Activated T-cell treated with anti-CD3 and anti-CD28 coated beads, Interleukin-2, amount 50 U/mL, for 48 hours (primary cell): ENCODE measurements around the gene IRS4.

Source experiments
- DNase-seq, 2 experiments: peaks; one replicate each; pipeline ENCODE4 v3.0.0-alpha.2; 2020

Gene IRS4

DNA sequence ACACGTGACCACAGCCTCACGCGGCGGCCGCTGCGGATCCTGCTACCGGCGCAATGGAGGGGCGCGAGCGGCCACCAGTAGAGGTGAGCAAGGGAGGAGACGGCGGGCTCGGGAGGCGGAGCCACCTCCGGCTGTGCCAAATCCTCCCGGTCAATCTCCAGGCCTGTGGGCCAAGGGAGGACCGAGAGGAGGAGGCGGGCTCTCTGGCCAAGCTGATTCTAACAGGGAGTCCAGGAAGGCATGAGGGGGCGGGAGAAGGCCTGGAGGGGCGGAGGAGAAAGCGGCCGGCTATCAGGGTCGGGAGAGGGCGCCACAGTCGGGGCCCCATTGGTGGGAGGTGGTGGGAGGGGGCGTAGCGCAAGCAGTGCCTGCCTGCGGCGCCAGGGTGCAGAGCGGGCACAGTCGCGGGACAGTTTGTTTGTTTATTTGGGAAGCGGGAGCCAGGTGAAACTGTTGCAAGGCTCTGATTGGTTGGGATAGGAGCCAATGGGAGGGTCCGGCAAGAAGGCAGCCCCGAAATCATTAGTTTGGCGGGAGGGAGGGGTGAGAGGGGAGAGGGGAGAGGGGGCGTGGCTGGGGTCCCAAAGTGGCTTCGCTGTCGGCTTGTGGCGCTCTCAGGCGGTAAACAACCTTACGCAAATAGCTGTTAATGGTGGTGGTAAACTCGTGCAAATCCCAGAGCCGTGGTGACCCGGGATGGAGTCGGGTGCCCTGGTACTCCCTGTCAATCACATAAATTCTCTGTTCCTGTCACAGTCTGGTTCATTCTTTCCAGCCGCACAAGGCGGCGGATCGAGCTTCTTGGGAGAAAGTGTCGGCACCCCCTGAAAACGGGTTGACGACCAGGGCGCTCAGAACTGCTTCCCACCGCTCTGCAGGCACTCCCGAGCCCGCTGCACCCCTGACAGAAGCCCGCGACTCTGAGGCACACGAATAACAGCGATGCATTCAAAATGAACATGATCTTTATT, at the start of gene IRS4:
TSS of gene IRS4 (minus strand) at position 55 of the 971 bp plus-strand sequence.
- no peak for DNase-seq

DNA sequence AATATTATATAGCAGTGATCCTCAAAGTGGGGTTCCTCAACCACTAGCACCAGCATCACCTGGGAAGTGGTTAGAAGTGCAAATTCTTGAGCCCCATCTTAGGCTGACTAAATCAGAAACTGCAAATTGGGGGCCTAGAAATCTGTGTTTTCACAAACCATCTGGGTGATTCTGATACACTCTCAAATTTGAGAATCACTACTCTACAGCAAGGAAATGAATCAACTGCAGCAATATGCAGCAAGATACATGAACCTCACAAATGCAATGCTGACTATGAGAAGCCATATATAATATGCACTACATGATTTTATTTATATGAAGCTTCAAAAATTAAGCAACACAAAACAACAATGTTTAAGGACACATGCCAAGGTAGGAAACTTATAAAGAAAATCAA, 36.2 kb upstream of the IRS4 start:
- DNase-seq: no peak

DNA sequence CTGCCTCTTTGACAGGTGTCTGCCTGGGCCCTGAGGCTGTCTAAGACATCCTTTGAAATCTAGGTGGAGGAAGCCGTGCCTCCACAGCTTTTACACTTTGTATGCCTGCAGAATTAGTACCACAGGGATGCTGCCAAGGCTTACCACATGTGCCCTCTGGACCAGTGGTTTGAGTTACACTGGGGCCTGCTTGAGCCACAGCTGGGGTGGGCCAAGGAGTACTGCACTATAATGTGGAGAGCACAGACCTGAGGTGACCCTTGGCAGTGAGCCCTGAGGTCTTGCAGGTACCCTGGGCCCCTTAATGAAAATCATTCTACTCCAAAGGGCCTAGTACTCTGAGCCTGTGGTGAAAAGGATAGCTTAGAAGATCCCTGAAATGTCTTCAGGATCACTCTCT, 27.2 kb upstream of the IRS4 start:
- no peak for DNase-seq

- DNase-seq: no peak
Observed at GRCh38 chrX:108740299-108740774, 4.0 kb upstream of the IRS4 start.

DNA sequence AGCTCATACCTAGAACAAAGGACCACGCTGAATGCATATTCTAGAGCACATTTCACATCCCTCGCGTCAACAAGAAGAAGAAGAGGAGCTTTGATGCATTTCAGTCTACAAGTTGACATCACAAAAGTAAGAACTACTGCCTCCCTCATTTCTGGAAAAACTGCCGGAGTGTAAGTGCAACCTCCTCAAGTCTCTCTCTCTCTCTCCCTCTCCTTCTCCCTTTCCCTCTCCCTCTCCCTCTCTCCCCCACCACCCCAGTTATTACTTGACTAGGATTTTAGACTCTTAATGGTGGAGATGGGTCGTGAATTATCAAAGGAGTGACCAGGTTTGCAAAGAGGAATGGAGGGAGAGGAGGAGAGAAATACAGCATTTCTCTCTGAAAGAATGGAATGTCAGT, 1.4 kb upstream of the IRS4 start:
- no peak for DNase-seq

DNA sequence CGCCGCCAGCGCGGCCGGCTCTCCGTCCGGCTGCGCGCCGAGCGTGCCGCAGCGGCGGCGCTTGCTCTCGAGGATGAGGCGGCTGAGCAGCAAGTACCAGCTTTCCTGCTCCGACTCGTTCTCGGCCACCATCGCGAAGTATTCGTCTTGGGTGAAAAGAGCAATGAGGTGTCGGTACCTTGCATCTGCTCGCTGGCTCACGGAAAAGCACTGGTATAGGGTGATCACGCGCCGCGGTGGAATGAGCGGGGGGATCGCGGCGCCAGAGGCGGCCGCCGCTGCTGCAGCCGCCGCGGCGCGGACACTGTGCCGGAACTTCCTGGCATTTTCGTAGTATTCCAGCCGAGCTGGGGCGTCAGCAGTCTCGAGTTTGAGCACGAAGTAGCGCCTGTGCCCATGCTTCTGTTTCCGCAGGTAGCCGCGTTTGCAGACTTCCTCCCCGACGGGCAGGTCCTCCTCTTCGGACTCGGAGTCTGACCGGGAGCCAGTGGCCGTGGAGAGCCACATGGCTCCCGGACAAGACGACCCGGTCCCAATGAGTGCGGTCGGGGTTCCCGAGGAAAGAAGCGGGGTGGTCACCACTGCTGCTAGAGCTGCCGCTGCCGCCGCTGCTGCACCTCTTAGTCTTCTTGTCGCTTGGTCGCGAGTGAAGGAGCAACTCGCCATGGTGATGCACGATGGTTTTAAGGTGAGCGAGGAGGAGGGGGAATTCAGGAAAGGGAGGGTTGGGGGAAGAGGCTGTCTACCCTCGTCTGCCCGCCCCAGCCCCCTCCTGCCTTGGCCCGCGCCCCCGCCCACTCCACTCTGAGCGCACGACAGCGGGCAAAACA, 469 bp downstream of the IRS4 start:
- no peak for DNase-seq

DNA sequence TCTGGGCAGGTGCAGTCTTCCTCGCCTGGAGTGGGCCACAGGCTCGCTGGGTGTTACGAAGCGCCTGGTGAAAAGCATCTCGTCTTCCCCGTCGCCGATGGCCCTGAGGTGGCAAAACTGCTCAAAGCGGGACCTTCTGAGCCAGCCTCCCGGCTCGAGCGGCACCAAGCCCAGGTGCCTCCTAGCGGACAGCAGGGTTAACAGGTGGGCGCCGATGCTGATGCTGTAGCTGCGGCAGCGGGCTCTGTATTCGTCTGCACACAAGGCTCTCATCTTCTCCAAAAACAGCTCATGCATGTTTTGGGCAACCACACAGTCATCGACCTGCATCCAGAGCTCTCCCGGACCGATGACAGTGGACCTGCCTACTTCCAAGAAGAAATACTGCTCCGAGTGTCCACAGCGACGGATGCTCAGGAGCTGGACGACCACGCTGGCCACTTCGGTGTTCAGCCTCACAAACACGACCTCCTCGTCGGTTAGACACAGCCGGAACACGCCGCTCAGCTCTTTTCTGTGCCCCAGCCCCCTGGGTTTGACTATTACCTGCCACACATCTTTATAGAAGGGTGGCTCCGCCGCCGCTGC, 1.2 kb downstream of the IRS4 start:
- DNase-seq: no peak

DNA sequence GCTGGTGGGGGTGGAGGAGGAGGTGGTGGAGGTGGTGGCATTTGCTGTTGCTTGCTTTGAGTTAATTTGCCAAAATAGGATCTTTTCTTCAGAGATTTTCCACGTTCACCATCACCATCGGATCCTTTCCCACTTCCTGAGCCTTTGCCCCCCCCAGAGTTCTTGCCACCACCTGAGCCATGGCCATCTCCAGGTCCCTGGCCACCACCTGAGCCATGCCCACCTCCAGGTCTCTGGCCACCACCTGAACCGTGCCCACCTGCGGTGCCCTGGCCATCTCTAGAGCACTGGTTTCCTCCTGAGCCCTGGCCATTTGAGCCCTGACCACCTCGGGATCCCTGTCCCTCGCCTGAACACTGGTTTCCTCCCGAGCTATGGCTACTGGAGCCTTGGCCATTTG, 1.9 kb downstream of the IRS4 start:
- DNase-seq: no peak

DNA sequence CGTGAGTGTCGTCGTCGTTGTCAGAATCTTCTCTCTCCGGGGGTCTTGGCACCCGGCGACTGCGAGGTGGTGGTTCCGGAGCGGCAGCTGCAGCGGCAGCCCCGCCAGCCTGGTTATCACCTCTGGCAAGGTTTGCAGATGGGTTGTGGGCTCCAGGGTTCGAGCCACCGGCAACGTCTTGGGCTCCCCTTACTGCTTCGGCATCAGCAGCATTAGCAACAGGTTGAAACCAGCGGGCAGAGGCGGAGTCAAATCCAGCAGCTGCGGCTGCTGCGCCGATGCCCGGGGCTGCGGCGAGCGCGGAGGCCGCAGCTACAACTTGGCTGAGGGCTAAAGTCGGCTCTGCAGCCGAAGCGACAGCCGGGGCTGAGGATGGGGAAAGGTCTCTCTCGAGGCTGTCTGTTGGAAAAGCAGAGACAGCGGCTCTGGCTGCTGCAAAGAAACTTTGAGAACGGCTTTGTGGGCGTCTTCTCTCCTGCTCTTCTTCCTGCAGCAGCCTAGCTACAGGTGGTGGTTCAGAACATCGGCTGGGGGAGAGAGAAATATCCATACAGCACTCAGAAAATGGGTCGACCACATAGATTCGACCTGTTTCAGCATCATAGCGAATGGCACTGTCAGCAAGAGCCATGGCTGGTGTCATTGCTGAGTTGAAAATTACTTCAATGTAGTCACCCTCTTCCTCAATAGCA, 3.6 kb downstream of the IRS4 start:
- DNase-seq: no peak

DNA sequence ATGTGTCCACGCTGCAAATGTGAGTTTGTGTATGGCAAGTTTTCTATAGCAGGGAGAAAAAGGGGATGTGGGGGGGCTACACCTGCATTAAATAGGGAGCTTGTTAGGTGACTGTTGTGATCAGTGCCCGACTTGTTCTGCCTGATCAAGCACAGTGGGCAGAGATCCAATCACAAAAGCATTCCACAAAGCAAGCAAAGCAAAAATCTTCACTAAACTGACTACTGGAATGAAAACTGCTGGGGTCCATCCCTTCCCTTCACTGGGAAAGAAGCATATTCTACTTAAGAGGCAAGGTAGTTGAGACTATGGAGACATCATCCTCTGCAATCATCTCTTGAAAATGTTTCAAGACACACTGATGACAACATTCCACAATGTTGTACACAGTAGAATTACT, 5.2 kb downstream of the IRS4 start:
- DNase-seq: no peak

DNA sequence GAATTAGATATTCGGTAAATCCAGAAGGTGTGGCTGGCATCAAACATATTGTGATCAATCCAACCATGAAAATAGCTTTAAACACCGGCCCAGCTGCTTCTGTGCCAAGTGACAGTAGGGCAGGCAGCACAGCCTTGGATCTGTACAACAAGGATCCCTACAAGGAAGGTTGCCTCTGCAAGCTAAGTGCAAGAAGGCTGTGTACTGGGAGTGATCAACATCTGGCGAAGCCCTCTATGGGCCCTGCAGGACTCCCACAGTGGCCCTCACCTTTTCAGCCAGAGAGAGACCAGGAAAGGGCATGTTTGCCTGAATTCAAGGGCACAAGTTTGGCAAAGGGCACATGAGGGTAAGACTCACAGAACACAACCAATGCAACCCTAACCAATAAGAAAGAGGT, 9.6 kb downstream of the IRS4 start:
- DNase-seq: no peak

GRCh38 chrX:108722561-108722960, 13.8 kb downstream of the IRS4 start:
- DNase-seq: no peak

DNA sequence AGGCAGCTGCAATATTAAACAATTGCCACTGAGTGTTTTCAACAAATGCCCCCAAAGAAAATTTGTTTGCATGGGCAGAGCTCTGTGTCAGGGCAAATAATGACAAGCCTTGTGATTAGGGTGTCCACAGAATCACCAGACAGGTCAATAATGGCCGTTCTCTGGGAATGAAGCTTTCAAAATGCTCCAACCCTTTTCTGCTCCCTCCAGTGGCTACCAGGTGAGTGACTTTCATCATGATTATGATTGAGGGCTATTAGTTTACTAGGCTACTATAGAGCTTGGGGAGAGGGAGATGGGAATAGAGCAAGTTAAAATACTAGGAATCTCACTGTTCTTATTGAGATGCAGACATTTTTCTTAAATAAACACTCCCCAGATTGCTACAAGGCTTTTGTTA, 23.5 kb downstream of the IRS4 start:
- DNase-seq: no peak

- no peak for DNase-seq
Observed at GRCh38 chrX:108704839-108705238, 31.5 kb downstream of the IRS4 start.

DNA sequence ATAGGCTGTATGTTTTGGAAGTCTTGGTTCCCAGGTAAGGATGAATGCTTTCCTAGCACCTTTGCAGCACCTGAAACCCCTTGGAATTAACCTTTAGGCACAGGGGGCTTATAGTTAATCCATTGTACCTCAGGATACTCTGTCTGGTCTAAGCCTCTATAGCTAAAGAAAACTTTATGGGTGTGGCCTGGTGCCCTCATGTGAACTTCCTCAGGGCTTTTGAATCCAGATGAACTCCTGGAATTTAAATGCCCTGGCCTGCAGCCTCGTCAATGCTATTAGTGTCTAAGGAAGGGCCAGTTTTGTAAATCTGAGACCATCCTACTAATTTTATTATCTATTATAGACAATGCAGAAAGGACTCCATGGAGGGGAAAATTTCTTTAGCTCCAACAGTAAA, 33.8 kb downstream of the IRS4 start:
- DNase-seq: no peak

GRCh38 chrX:108701633-108702032, 34.7 kb downstream of the IRS4 start:
- no peak for DNase-seq

DNA sequence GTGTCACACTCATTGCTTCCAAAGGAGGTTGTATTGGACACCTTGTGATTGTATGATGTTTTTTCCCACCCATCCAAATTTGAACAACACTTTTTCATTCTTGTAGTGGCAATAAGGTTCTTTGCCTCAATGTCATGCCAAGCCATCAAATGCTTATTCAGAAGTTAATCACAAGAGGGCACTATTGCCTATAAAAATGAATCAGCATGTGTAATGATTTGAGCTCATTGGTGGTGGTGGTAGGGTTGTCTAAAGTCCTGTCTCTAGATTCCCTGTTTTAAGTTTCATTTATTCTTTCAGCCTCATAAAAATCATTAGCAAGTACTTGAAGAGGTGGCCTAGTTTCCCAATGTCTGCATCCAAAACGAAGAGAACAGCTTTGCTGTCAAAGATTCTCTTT, 37.0 kb downstream of the IRS4 start:
- no peak for DNase-seq

DNA sequence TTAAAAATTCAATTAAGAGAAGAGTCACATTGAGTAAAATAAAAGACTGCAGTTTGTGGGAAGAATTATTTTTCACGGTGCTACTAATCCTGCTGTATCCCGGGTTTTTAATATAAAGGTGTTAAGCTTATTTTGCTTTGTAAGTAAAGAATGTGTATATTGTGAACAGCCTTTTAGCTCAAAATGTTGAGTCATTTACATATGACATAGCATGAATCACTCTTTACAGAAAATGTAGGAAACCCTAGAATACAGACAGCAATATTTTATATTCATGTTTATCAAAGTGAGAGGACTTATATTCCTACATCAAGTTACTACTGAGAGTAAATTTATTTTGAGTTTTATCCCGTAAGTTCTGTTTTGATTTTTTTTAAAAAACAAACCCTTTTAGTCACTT, 39.7 kb downstream of the IRS4 start:
- no peak for DNase-seq
